Breast epithelium (tissue), 3 donors: ENCODE measurements around the gene KRT83.

Experiments used
- POLR2A ChIP-seq: fragments of 450-650 bp; IDR thresholded peaks from one replicate; pipeline ENCODE4 v1.6.1; 2016; ENCODE audit warnings: antibody characterized with exemption, mild to moderate bottlenecking, moderate library complexity
- POLR2AphosphoS5 ChIP-seq, 3 donors: sonication (generic); formaldehyde crosslinking; IDR thresholded peaks; one replicate each; pipeline ENCODE4 v1.6.1; 2017; ENCODE audit warnings: antibody characterized with exemption in 3 of 3
- TF ChIP-seq, protein P1 (sequence below), 3 donors: fragments of 450-650 bp; IDR thresholded peaks; one replicate each; pipeline ENCODE4 v1.5.1; 2016 to 2017; ENCODE audit warnings: antibody characterized with exemption in 3 of 3, mild to moderate bottlenecking in 3 of 3, moderate library complexity in 3 of 3

DNA sequence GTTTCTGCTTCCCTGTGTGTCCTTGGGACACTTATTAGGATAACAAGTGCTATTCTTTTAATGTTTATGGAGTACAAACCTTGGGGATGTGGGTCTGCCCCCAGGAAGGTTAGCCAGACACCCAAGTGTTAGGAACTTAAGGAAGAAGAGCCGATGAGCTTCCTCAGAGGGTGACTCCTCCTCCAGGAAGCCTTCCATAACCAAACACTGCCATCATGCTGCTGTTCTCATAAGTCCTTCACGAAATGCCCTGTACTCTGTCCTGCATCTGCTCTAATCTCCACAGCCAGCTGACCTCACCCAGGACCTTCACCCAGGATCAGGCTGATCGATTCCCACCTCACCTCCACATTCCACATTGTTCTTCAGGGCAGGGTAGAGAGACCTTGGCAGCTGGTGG is 47.3 kb upstream of the KRT83 start:
- no peak for TF ChIP-seq POLR2A
- TF ChIP-seq, protein P1, sequence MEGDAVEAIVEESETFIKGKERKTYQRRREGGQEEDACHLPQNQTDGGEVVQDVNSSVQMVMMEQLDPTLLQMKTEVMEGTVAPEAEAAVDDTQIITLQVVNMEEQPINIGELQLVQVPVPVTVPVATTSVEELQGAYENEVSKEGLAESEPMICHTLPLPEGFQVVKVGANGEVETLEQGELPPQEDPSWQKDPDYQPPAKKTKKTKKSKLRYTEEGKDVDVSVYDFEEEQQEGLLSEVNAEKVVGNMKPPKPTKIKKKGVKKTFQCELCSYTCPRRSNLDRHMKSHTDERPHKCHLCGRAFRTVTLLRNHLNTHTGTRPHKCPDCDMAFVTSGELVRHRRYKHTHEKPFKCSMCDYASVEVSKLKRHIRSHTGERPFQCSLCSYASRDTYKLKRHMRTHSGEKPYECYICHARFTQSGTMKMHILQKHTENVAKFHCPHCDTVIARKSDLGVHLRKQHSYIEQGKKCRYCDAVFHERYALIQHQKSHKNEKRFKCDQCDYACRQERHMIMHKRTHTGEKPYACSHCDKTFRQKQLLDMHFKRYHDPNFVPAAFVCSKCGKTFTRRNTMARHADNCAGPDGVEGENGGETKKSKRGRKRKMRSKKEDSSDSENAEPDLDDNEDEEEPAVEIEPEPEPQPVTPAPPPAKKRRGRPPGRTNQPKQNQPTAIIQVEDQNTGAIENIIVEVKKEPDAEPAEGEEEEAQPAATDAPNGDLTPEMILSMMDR (IDR thresholded peaks at IDR 0.05): no peak
- TF ChIP-seq POLR2AphosphoS5 (IDR thresholded peaks at IDR 0.05): no peak
